BJ (cell line): Measurements from ENCODE around the gene NEAT1. TPM values are rescaled to one million over a fixed set of nuclear protein-coding genes. Genes with fewer than 3 reads are reported as not detected.

Experiments used
- CTCF ChIA-PET: fragments of 350-600 bp; formaldehyde crosslinking; extraction: SDS; loops from one replicate; lab custom pipeline; 2021; ENCODE audit warnings: antibody characterized with exemption, inconsistent platforms; lab: Yijun Ruan, JAX
- POLR2A ChIA-PET: fragments of 300-600 bp; sonication (Branson Sonifier 250); formaldehyde crosslinking; extraction: SDS; loops from one replicate; lab custom pipeline; 2021; ENCODE audit warnings: antibody characterized with exemption; lab: Charles Lee
- DNase-seq: peaks from one replicate; pipeline ENCODE4 v3.0.0-alpha.2; 2011; ENCODE audit warnings: low read depth
- H3K27me3 ChIP-seq: 2 replicates; pipeline ENCODE4 v1.6.0; 2011; ENCODE audit warnings: low read length; ENCODE audit not compliant: control insufficient read depth, insufficient read depth
- H3K36me3 ChIP-seq: 2 replicates; pipeline ENCODE4 v1.5.1; 2011; ENCODE audit warnings: low read length; ENCODE audit not compliant: control insufficient read depth, insufficient read depth
- H3K4me3 ChIP-seq: 2 replicates; pipeline ENCODE4 v1.5.1; 2011; ENCODE audit warnings: low read depth, mild to moderate bottlenecking, control low read depth, low read length
- polyA plus RNA-seq: library from polyadenylated mRNA; depleted of rRNA; stranded (reverse); fragments of >200 nt; gene quantifications from 2 replicates; pipeline ENCODE4 v1.2.3, GENCODE V29; 2011
- TF ChIP-seq, protein P1 (sequence below): IDR thresholded peaks from 2 replicates; pipeline ENCODE4 v1.5.1; 2011; ENCODE audit warnings: low read depth, mild to moderate bottlenecking, control low read depth, inconsistent platforms, low read length, moderate library complexity; ENCODE audit not compliant: insufficient read depth

Gene NEAT1
- polyA plus RNA-seq, 1 experiment = 59.2 TPM

DNA sequence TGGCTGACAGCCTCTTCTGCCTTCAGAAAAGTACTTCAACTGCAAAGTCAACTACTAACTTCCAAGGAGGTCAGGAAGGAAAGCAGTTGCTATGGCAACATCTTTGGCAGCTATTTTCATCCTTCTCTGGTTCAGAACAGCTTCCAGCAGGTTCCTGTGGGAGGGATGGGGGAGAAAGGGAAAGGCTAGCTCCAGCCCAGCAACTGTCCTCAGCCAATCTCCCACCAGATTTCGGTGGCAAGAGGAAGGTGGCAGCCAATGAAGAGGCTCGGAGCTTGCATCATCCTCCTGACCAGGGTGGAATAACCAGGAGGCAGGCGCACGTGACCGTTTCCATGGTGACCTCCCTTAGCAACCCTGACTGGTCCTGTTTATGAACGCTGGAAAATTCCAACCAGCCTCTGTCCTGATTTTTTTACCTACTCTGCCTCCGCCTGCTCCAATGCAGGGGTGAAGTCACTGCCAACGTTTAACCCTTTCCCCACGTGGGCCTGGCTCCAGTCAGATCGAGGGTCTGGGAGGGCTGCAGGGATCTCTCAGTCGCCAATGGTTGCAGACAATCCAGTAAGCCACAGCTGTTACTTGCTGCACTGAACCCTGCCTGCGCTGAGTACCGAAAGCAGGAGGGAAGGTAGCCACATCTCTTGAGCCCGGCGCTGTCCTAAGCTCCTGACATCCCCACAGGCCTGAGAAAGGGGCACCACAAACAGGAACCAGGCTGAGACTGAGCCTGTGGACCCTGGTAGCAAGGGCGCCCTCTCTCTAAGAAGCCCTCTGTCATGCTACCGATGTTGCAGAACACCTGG, 65.1 kb downstream of the NEAT1 start:
- TF ChIP-seq, protein P1, sequence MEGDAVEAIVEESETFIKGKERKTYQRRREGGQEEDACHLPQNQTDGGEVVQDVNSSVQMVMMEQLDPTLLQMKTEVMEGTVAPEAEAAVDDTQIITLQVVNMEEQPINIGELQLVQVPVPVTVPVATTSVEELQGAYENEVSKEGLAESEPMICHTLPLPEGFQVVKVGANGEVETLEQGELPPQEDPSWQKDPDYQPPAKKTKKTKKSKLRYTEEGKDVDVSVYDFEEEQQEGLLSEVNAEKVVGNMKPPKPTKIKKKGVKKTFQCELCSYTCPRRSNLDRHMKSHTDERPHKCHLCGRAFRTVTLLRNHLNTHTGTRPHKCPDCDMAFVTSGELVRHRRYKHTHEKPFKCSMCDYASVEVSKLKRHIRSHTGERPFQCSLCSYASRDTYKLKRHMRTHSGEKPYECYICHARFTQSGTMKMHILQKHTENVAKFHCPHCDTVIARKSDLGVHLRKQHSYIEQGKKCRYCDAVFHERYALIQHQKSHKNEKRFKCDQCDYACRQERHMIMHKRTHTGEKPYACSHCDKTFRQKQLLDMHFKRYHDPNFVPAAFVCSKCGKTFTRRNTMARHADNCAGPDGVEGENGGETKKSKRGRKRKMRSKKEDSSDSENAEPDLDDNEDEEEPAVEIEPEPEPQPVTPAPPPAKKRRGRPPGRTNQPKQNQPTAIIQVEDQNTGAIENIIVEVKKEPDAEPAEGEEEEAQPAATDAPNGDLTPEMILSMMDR = no peak
- ChIA-PET CTCF (interaction anchor here (0.8 to 7.3 kb wide), 5 partner anchors 10 to 72 kb away, joined by 3 to 62 read pairs (median 7); no protein-coding TSS in a partner anchor), POLR2A (interaction anchor here (0.7 to 4.5 kb wide), 7 partner anchors 8 to 173 kb away, joined by 3 to 108 read pairs (median 4); partner anchors contain the start of genes CDC42EP2, MALAT1 and NEAT1)
- Histone ChIP-seq H3K4me3 (0 out of 2 replicates have a peak overlapping the region, but pooled peaks have one; percentile 10), H3K27me3 (no peaks in the 10 kb centered on the region), H3K36me3 (no peaks in the 10 kb centered on the region)
- DNase-seq = peak; percentile 100

DNA sequence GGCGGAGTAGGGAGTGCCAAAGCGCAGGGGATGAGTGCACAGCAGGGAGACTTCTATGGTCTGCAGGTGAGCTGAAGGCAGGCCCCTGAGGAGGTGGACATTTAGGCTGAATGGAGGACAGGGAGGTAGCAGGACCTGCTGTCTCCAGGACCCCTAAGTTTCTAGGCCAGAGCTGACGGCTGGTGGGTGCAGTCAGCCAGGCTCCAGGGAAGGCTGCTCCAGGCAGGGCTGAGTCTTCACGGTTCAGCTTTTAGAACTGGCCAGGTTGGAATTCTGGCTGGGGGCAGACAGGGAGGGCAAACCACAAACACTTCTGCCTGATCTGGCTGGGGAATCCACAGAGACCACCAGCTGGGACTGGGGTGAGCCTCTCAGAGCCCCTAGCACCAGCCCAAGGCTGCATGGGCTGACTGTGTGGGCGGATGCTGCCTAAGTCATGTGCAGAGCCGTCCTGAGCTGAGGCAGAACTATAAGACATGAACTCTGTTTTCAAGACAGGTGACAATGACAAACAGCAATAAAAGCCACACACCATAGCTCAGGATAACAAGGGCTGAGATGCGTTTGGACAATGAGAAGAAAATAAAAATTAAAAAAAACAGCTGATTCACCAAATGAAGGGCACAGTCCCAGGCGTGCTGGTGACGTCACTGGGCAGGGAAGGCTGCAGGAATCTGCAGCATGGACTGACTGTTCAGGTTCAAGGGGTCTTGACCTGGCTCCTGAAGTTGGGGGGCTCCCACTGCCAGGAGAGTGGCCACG, 65.9 kb downstream of the NEAT1 start:
- no peaks in the 10 kb centered on the region for H3K27me3 ChIP-seq
- TF ChIP-seq, protein P1 = no peak
- POLR2A ChIA-PET = interaction anchor here (0.8 to 4.5 kb wide), 8 partner anchors 9 to 70 kb away, joined by 4 to 108 read pairs (median 10); partner anchors contain the start of genes MALAT1 and NEAT1
- CTCF ChIA-PET = interaction anchor here (1.7 to 7.3 kb wide), 3 partner anchors 11 to 72 kb away, joined by 7 to 62 read pairs (median 8); no protein-coding TSS in a partner anchor
- DNase-seq = no peak
- 0 out of 2 replicates have a peak overlapping the region, but pooled peaks have one; percentile 10 for H3K4me3 ChIP-seq
- no peaks in the 10 kb centered on the region for H3K36me3 ChIP-seq

DNA sequence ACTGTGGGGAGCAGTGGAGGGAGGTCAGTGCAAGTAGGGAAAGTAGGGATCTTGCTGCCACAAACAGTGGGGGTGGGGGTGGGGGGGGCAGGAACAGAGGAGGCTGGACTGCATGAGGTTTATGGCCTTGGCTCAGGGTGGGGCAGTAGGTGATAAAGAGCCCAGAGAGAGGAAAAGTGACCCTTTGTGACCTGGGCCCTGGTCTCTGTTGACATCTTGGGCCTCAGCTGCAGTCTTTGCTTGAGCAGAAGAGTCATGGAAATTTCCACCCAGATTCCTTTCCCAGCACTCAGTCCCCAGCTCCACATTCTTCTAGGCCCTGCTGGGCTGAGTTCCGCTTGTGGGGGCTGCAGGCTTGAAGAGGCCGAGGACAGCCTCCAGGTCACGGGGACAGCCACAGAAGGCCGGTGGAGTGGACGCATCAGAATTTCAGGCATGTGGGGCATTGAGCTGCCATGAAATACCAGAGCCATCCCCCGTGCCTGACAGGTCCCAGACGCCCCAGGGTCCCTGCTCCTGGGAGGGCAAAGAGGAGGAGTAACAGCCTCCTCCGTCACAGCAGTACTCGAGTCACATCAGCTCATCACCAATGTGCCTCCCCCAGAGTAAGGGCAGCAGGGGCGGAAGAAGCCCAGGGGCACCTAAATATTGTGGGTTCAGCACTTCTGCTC, 66.6 kb downstream of the NEAT1 start:
- POLR2A ChIA-PET = interaction anchor here (0.7 to 4.5 kb wide), 10 partner anchors 8 to 71 kb away, joined by 3 to 108 read pairs (median 7); partner anchors contain the start of genes MALAT1 and NEAT1
- CTCF ChIA-PET = interaction anchor here (1.7 to 7.3 kb wide), 3 partner anchors 11 to 72 kb away, joined by 7 to 62 read pairs (median 8); no protein-coding TSS in a partner anchor
- TF ChIP-seq, protein P1 = no peak
- Histone ChIP-seq H3K4me3 (no peak overlapping the region), H3K27me3 (no peaks in the 10 kb centered on the region), H3K36me3 (no peaks in the 10 kb centered on the region)
- DNase-seq = peak; percentile 89

DNA sequence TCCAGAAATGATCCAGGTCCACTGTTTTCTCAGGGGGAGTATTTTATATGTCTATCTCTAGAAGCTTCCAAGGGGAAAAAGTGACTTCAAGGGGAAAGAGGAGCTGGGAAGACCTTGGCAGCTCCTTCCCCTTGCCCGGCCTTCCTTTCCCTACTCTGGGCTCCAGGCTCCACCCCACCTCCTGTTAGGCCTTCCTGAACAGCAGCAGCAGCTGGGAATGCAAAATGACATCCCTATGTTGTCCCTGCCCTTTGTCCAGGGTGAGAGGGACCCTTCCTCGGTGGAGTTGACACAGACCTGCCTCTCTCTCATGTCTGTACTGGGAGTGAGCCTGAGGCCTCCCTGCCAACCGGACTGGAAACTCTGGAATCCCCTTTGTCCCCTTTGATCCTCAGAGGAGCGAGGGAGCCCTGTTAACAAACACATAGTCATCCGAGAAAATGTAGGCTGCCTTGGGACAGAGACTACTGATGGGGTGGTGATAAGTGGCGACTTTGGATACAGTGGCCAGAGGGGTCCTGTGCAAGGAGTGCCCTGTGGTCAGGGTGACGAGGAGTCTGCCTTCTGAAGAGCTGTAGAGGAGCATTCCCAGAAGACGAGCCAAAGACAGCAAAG, 67.2 kb downstream of the NEAT1 start:
- Histone ChIP-seq H3K27me3 (no peaks in the 10 kb centered on the region), H3K36me3 (no peaks in the 10 kb centered on the region), H3K4me3 (no peak overlapping the region)
- ChIA-PET CTCF (interaction anchor here (1.9 to 7.3 kb wide), 2 partner anchors 12 to 73 kb away, joined by 8 to 62 read pairs; no protein-coding TSS in a partner anchor), POLR2A (interaction anchor here (0.7 to 4.5 kb wide), 10 partner anchors 9 to 71 kb away, joined by 3 to 108 read pairs (median 7); partner anchors contain the start of genes MALAT1 and NEAT1)
- DNase-seq = no peak
- TF ChIP-seq, protein P1 = no peak
